Left lung (tissue), 10 donors: ENCODE results near the gene NUDT7. TPM values are rescaled to one million over a fixed set of nuclear protein-coding genes. Genes with fewer than 3 reads are reported as not detected.

Source experiments
- ATAC-seq: fragments of 200-7000 bp; cut with Tn5 transposase; one replicate; pipeline ENCODE4 v1.9.1; 2020; ENCODE audit warnings: moderate library complexity
- DNase-seq, 4 donors: peaks; one replicate each; pipeline ENCODE4 v3.0.0-alpha.2; 2013 to 2020
- H3K27ac ChIP-seq, 2 donors: fragments of 200-600 bp; sonication (generic) in 1 of 2; one replicate each; pipeline versions ENCODE4 v1.5.0 to v1.8.0; 2020 to 2021
- H3K27me3 ChIP-seq, 2 donors: fragments of 200-600 bp; sonication (generic) in 1 of 2; one replicate each; pipeline versions ENCODE4 v1.5.0 to v1.8.0; 2020 to 2021
- H3K36me3 ChIP-seq, 2 donors: fragments of 200-600 bp; sonication (generic) in 1 of 2; one replicate each; pipeline versions ENCODE4 v1.5.0 to v1.8.0; 2020 to 2021
- H3K4me1 ChIP-seq, 2 donors: fragments of 200-600 bp; one replicate each; pipeline ENCODE4 v1.8.0; 2021
- H3K4me3 ChIP-seq, 2 donors: fragments of 200-600 bp; sonication (generic) in 1 of 2; one replicate each; pipeline versions ENCODE4 v1.5.0 to v1.8.0; 2020 to 2021; ENCODE audit warnings: mild to moderate bottlenecking in 1 of 2
- H3K9me3 ChIP-seq, 2 donors: fragments of 200-600 bp; sonication (generic) in 1 of 2; one replicate each; pipeline versions ENCODE4 v1.5.0 to v1.8.0; 2020 to 2021
- CTCF ChIP-seq, 2 donors: fragments of 200-600 bp; sonication (generic) in 1 of 2; IDR thresholded peaks; one replicate each; pipeline versions ENCODE4 v1.5.0 to v1.8.0; 2021; ENCODE audit warnings: antibody characterized with exemption in 2 of 2
- intact Hi-C, 2 donors: fragments of 100-400 bp; cut with DNase I; formaldehyde crosslinking; loops; one replicate each; pipeline versions ENCODE4 v1.11.2 to v1.14.2; 2022
- polyA plus RNA-seq, 6 donors: library from polyadenylated mRNA; unstranded; fragments of 120-200 nt; gene quantifications; one replicate each; pipeline ENCODE4 v1.2.1, GENCODE V29; 2013; ENCODE audit not compliant: insufficient read length in 6 of 6
- total RNA-seq, 2 donors: library from RNA; stranded (reverse); fragmentation: NEBNext Ultra II Directional; extraction: Animal tissue kit (Norgen Biotek cat#: 25700); gene quantifications; one replicate each; pipeline ENCODE4 v1.2.1, GENCODE V29; 2021
- donor health status: DM: no; HTN: yes; CAD: no.
- donor health status: DM: no; HTN: no; CAD: no.

NUDT7 gene
- total and polyA plus RNA-seq, 8 donors = 6.4 to 14.0 (median 11.4) TPM

- no peak for TF ChIP-seq CTCF (IDR thresholded peaks at IDR 0.05)
- DNase-seq (no peak), ATAC-seq (no peak)
- Histone ChIP-seq H3K36me3 (no peaks in the 10 kb centered on the region), H3K27me3 (no peaks in the 10 kb centered on the region), H3K4me3 (no peak overlapping the region), H3K4me1 (no peaks in the 10 kb centered on the region), H3K27ac (no peak overlapping the region), H3K9me3 (no peaks in the 10 kb centered on the region)
- intact Hi-C loops = no loop called here
Observed at GRCh38 chr16:77745972-77746371, 23.7 kb downstream of the NUDT7 start.

- H3K4me1 ChIP-seq = no peaks in the 10 kb centered on the region
- H3K27ac ChIP-seq = no peak overlapping the region
- intact Hi-C loops = no loop called here
- H3K27me3 ChIP-seq = no peaks in the 10 kb centered on the region
- ATAC-seq (no peak), DNase-seq (no peak)
- H3K36me3 ChIP-seq = no peaks in the 10 kb centered on the region
- no peaks in the 10 kb centered on the region for H3K9me3 ChIP-seq
- no peak overlapping the region for H3K4me3 ChIP-seq
- no peak for TF ChIP-seq CTCF (IDR thresholded peaks at IDR 0.05)
Observed at GRCh38 chr16:77748421-77749005, 26.2 kb downstream of the NUDT7 start.

GRCh38 chr16:77749415-77749814, 27.1 kb downstream of the NUDT7 start:
- no peak for TF ChIP-seq CTCF (IDR thresholded peaks at IDR 0.05)
- Histone ChIP-seq H3K27me3 (no peaks in the 10 kb centered on the region), H3K27ac (no peak overlapping the region), H3K4me3 (no peak overlapping the region), H3K9me3 (no peaks in the 10 kb centered on the region), H3K4me1 (no peaks in the 10 kb centered on the region), H3K36me3 (no peaks in the 10 kb centered on the region)
- DNase-seq = no peak
- ATAC-seq = no peak
- intact Hi-C loops = no loop called here

- Histone ChIP-seq H3K27me3 (no peaks in the 10 kb centered on the region), H3K4me3 (no peak overlapping the region), H3K36me3 (no peaks in the 10 kb centered on the region), H3K9me3 (no peaks in the 10 kb centered on the region), H3K27ac (no peak overlapping the region), H3K4me1 (no peaks in the 10 kb centered on the region)
- no peak for TF ChIP-seq CTCF (IDR thresholded peaks at IDR 0.05)
- ATAC-seq (no peak), DNase-seq (no peak)
- intact Hi-C loops = no loop called here
Observed at GRCh38 chr16:77758046-77758445, 35.7 kb downstream of the NUDT7 start.

GRCh38 chr16:77758508-77758907, 36.2 kb downstream of the NUDT7 start:
- Histone ChIP-seq H3K4me3 (no peak overlapping the region), H3K27ac (no peak overlapping the region), H3K36me3 (no peaks in the 10 kb centered on the region), H3K9me3 (no peaks in the 10 kb centered on the region), H3K27me3 (no peaks in the 10 kb centered on the region), H3K4me1 (peaks cover 0 to 3% of the 10 kb centered on the region in 2 donors)
- ATAC-seq = no peak
- DNase-seq = no peak
- TF ChIP-seq CTCF (IDR thresholded peaks at IDR 0.05) = no peak
- intact Hi-C loops = no loop called here
